Liver (tissue), 3 donors: ENCODE results near the gene OR5A2.

Source experiments
- CTCF ChIP-seq: fragments of 150-350 bp; IDR thresholded peaks from 2 replicates; pipeline ENCODE4 v1.5.1; 2017; ENCODE audit warnings: improper control_type of control experiment, low read depth, low read length; ENCODE audit not compliant: missing input control
- EGR1 ChIP-seq, 2 donors: IDR thresholded peaks; 2 replicates each; pipeline ENCODE4 v1.6.1; 2016 to 2018; ENCODE audit warnings: antibody characterized with exemption in 2 of 2, low read depth in 2 of 2
- FOXA1 ChIP-seq: IDR thresholded peaks from 2 replicates; pipeline ENCODE4 v1.6.1; 2016; ENCODE audit warnings: antibody characterized with exemption
- JUND ChIP-seq, 2 donors: IDR thresholded peaks; 2 replicates each; pipeline ENCODE4 v1.6.1; 2016; ENCODE audit warnings: antibody characterized with exemption in 2 of 2
- TF ChIP-seq, protein P1 (sequence below): IDR thresholded peaks from 2 replicates; pipeline ENCODE4 v1.6.1; 2016; ENCODE audit warnings: antibody characterized with exemption, mild to moderate bottlenecking
- donor health status: healthy.
- donor health status: healthy.

- TF ChIP-seq CTCF: no peak
- no peak for TF ChIP-seq JUND (IDR thresholded peaks at IDR 0.05)
- no peak for TF ChIP-seq EGR1 (IDR thresholded peaks at IDR 0.05; ENCODE audit: low read depth in 2 of 2)
- TF ChIP-seq, protein P1, sequence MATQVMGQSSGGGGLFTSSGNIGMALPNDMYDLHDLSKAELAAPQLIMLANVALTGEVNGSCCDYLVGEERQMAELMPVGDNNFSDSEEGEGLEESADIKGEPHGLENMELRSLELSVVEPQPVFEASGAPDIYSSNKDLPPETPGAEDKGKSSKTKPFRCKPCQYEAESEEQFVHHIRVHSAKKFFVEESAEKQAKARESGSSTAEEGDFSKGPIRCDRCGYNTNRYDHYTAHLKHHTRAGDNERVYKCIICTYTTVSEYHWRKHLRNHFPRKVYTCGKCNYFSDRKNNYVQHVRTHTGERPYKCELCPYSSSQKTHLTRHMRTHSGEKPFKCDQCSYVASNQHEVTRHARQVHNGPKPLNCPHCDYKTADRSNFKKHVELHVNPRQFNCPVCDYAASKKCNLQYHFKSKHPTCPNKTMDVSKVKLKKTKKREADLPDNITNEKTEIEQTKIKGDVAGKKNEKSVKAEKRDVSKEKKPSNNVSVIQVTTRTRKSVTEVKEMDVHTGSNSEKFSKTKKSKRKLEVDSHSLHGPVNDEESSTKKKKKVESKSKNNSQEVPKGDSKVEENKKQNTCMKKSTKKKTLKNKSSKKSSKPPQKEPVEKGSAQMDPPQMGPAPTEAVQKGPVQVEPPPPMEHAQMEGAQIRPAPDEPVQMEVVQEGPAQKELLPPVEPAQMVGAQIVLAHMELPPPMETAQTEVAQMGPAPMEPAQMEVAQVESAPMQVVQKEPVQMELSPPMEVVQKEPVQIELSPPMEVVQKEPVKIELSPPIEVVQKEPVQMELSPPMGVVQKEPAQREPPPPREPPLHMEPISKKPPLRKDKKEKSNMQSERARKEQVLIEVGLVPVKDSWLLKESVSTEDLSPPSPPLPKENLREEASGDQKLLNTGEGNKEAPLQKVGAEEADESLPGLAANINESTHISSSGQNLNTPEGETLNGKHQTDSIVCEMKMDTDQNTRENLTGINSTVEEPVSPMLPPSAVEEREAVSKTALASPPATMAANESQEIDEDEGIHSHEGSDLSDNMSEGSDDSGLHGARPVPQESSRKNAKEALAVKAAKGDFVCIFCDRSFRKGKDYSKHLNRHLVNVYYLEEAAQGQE: no peak
- no peak for TF ChIP-seq FOXA1
These were observed 8.1 kb downstream of the OR5A2 start for GRCh38 chr11:59418156-59418555.
